CD4-positive, alpha-beta T cell treated with Interleukin-21 for 1 hour (primary cell): Measurements from ENCODE around the gene HECA.
"Not testable (repeated sequence)": the region's sequence is repeated elsewhere in the genome, so short reads cannot be mapped to it uniquely, and the experiment has no call there.

Experiments used
- DNase-seq: peaks from one replicate; pipeline ENCODE4 v3.0.0-alpha.2; 2020

HECA gene

DNA sequence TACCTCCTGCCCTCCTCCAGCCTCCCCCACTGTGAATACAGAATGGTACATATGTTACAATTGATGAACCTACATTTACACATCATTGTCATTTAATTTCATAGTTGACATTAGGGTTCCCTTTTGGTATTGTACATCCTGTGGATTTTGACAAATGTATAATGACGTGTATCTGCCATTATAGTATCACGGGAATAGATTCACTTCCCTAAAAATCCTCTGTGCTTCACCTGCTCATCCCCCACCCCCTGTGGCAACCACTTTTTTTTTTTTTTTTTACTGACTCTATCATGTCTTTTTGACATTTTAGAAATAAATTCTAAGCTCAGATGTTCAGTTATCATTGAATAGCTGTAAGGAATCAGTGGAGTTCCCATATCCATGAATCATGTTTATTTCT lies 30.4 kb downstream of the HECA start:
- DNase-seq: no peak

GRCh38 chr6:139166238-139166955 lies 31.5 kb downstream of the HECA start:
- DNase-seq: no peak

DNA sequence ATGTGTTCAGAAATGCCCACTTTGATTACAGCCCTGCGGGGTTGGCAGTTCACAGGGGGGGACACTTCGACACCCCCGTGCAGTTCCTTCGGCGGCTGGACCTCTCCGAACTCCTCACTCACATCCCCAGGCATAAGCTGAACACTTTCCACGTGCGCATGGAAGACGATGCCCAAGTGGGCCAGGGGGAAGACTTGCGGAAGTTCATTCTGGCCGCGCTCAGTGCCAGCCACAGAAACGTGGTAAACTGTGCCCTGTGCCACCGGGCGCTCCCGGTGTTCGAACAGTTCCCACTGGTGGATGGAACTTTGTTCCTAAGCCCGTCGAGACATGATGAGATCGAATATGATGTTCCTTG lies 32.1 kb downstream of the HECA start:
- no peak for DNase-seq

GRCh38 chr6:139172151-139172550 lies 37.3 kb downstream of the HECA start:
- DNase-seq: no peak

GRCh38 chr6:139172567-139172966 lies 37.7 kb downstream of the HECA start:
- no peak for DNase-seq

- DNase-seq: peak; percentile 53
Observed at GRCh38 chr6:139173172-139173571, 38.3 kb downstream of the HECA start.

- no peak for DNase-seq
Observed at GRCh38 chr6:139173822-139174221, 38.9 kb downstream of the HECA start.

DNA sequence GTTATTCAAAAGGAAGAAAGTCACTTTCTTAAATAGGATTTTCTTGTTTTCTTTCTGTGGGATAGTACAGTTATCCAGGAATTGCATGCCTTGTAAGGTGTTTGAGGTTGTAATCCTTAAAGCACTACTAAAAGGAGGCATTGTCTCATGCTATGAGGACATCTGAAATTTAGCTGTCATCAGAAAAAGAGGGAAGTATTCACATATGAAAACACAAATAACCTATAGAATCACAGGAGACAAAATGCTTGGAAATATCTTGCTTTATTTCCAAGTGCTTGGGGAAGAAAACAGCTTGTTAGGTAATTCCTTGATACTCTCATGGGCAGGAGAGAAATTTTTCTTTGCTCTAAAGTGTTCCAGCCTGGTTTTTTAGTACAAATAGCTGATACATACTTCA lies 40.1 kb downstream of the HECA start:
- no peak for DNase-seq

DNA sequence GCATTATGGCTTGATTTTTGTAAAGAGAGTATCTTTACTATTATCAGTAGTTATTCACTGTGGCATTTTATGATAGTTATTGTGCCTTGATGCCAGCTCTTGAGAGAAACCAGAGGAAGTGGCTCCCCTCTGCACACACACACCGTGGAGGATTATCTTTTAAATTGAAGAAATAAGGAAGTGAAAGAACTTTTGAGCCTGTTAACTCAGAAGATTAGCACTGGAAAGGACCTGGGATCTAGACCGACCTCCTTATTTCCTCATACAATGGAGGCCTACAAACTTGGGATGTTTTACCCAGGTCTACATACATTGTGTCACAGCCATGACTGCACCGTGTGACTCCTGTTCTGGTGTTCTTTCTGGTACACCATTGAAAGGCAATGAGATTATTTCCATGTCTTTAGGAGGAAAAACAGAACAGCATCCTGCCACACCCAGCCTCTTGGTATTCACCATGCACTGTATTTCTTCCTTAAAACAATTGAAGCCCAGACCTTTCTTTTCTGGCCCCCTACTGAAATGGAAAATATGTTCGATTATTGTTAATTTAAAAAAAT lies 40.6 kb downstream of the HECA start:
- no peak for DNase-seq

- no peak for DNase-seq
Observed at GRCh38 chr6:139181236-139181635, 46.4 kb downstream of the HECA start.

- no peak for DNase-seq
Observed at GRCh38 chr6:139184047-139184446, 49.2 kb downstream of the HECA start.

- DNase-seq: no peak
Observed at GRCh38 chr6:139184459-139184858, 49.6 kb downstream of the HECA start.

- no peak for DNase-seq
Observed at GRCh38 chr6:139186242-139186641, 51.4 kb downstream of the HECA start.

DNA sequence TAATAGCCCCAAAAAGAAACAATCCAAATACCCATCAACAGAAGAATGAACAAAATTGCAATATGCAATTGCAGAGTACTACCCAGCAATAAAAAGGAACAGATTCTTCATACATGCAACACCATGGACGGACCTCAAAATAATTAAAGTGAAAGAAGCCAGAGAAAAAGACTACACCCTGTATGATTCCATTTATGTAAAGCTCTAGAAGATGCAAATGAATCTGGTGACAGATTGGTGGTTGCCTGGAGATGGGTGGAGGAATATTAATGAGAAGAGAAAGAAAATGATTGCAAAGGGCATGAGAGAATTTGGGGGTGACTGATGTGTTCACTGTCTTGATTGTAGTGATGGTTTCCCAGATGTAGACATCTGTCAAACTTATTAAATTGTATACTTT lies 51.8 kb downstream of the HECA start:
- DNase-seq: no peak

GRCh38 chr6:139187489-139187888 lies 52.6 kb downstream of the HECA start:
- no peak for DNase-seq

DNA sequence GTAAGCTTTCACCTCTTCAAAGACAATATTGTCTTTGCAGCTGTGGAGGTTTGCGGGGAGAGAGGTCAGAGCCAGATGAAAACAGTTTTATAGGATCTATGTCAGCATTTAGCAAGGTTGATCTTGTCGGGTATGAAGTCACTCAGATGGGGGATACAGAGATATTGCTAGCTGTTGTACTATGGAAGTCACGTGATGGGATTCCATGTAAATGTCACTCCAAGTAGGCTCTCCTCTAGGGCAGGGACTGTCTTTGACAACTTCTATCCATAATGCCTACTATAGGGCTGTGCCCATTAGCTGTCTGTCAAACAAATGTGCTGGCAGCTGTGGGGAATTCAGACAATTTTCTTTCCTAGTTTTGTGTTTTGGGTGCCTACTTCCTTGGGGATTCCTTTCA lies 54.8 kb downstream of the HECA start:
- DNase-seq: no peak

GRCh38 chr6:139194740-139195139 lies 59.9 kb downstream of the HECA start:
- DNase-seq: no peak

DNA sequence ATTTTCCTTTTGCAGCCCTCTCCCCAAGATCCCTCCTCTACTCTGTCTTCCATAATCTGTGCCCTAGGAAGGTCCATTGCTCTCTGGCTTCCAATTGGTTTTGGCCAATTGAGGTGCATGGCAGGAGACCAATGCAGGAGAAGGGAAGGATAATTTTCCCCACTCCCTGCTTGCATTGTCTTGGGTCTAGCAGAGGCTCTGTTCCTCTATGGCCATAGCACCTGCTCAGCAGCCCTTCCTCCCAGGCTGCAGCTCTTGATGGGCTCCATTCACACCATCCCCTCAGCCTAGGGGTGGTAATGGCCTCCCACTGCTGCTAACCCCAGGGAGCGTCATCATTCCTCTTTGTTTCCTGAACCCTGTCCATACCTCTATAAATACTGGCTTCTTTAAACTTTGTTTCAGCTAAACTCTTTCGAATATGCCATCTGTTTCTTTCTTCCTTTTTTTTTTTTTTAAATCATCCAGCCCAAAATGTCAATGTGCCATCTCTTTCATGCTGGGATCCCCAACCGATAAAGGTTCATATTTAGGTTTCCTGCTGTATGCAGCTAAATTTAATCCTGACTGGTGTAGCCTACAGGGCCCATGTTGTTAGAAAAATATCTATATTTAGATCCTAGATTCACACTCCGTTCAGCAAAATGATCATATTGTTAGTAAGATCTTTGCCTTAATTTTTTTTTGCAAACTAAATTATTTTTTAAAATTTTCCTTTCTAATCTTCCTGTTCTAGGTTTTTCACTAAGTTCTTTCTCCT lies 63.8 kb downstream of the HECA start:
- DNase-seq: no peak

- DNase-seq: no peak
Observed at GRCh38 chr6:139201378-139201777, 66.5 kb downstream of the HECA start.

GRCh38 chr6:139204978-139205377 lies 70.1 kb downstream of the HECA start:
- DNase-seq: no peak

DNA sequence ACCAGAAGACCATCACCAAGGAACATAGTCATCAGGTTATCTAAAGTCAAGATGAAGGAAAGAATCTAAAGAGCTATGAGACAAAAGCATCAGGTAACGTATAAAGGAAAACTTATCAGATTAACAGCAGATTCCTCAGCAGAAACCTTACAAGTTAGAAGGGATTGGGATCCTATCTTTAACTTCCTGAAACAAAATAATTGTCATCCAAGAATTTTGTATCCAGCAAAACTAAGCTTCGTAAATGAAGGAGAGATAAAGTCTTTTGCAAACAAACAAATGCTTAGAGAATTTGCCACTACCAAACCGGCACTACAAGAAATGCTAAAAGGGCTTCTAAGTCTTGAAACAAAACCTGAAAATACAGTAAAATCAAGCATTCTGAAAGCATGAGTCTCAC lies 71.0 kb downstream of the HECA start:
- no peak for DNase-seq

DNA sequence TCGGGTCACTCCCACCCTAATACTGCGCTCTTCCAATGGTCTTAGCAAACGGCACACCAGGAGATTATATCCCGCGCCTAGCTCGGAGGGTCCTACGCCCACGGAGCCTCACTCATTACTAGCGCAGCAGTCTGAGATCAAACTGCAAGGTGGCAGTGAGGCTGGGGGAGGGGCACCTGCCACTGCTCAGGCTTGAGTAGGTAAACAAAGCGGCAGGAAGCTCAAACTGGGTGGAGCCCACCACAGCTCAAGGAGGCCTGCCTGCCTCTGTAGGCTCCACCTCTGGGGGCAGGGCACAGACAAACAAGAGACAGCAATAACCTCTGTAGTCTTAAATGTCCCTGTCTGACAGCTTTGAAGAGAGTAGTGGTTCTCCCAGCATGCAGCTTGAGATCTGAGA lies 75.9 kb downstream of the HECA start:
- DNase-seq: peak; percentile 26

DNA sequence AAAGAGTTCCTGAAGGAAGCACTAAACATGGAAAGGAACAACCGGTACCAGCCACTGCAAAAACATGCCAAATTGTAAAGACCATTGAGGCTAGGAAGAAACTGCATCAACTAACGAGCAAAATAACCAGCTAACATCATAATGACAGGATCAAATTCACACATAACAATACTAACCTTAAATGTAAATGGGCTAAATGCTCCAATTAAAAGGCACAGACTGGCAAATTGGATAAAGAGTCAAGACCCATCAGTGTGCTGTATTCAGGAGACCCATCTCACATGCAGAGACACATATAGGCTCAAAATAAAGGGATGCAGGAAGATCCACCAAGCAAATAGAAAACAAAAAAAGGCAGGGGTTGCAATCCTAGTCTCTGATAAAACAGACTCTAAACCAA lies 77.6 kb downstream of the HECA start:
- DNase-seq: not testable (repeated sequence)

DNA sequence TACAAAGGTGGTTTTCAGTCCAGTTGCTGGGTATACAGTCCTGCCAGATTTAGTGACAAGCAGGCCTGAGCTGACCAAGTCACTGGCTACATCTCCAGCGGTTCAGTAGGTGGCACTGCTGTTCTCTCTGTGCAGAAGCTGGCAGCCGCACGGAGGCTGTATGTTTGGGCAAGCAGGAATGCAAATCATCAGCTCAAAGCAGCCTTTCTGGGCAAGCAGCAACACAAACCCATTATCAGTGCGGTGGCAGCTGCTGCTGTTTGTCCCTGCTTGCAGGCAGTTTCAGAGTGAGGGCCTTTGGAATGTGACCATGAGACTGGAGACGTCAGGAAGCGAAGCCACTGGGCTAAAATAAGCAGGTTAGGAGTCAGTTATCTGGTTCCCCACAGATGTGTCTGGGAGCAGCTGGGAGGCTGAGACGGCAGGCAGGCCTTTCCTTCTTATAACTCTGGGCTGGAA lies 84.4 kb downstream of the HECA start:
- peak; percentile 80 for DNase-seq
